CD4-positive, CD25-positive, alpha-beta regulatory T cell (primary cell): ENCODE measurements around the gene EFEMP2. TPM values are rescaled to one million over a fixed set of nuclear protein-coding genes. Genes with fewer than 3 reads are reported as not detected.
A peak's percentile ranks its signal among the peaks of the same experiment; 100 is the strongest.

ENCODE experiments used
- ATAC-seq, 2 donors: fragments of 150-1000 bp; cut with Tn5 transposase; one replicate each; pipeline ENCODE4 v1.10.0; 2021; ENCODE audit warnings: low read depth in 2 of 2, moderate number of reproducible peaks in 2 of 2, moderate library complexity in 1 of 2
- DNase-seq, 3 donors: peaks; one replicate each; pipeline versions ENCODE4 v3.0.0 to v3.0.0-alpha.2; 2012 to 2022; ENCODE audit warnings: mixed read lengths in 1 of 3
- H3K27ac ChIP-seq: one replicate; pipeline ENCODE4 v1.7.0; 2013; ENCODE audit warnings: mild to moderate bottlenecking, low read length; ENCODE audit not compliant: insufficient read depth, poor library complexity, severe bottlenecking
- H3K27me3 ChIP-seq: one replicate; pipeline ENCODE4 v1.7.0; 2013; ENCODE audit warnings: low read length; ENCODE audit not compliant: control insufficient read depth, insufficient read depth
- H3K36me3 ChIP-seq: one replicate; pipeline ENCODE4 v1.7.0; 2013; ENCODE audit warnings: mild to moderate bottlenecking, low read length, moderate library complexity; ENCODE audit not compliant: control insufficient read depth, insufficient read depth
- H3K4me1 ChIP-seq: 2 replicates; pipeline ENCODE4 v1.7.0; 2013; ENCODE audit warnings: mild to moderate bottlenecking, low read length; ENCODE audit not compliant: insufficient read depth, control insufficient read depth, poor library complexity, severe bottlenecking
- H3K4me3 ChIP-seq: one replicate; pipeline ENCODE4 v1.7.0; 2013; ENCODE audit warnings: low read depth, mild to moderate bottlenecking, low read length, moderate library complexity
- H3K9me3 ChIP-seq, 2 experiments: 1 replicate in 1 of 2; 2 replicates in 1 of 2; pipeline ENCODE4 v1.7.0; 2013; ENCODE audit warnings: low read length in 2 of 2, mild to moderate bottlenecking in 1 of 2, moderate library complexity in 1 of 2; ENCODE audit not compliant: control insufficient read depth in 2 of 2
- H3K27ac Mint-ChIP-seq, 3 donors: one replicate each; pipeline ENCODE4 v1.8.0; 2020 to 2022; ENCODE audit warnings: mild to moderate bottlenecking in 3 of 3, mixed read lengths in 3 of 3, moderate library complexity in 2 of 3
- H3K27me3 Mint-ChIP-seq: one replicate; pipeline ENCODE4 v1.8.0; 2022; ENCODE audit warnings: mild to moderate bottlenecking, mixed read lengths
- H3K36me3 Mint-ChIP-seq: one replicate; pipeline ENCODE4 v1.8.0; 2020; ENCODE audit warnings: mixed read lengths
- H3K4me1 Mint-ChIP-seq, 4 donors: one replicate each; pipeline ENCODE4 v1.8.0; 2020 to 2022; ENCODE audit warnings: mixed read lengths in 4 of 4, mild to moderate bottlenecking in 1 of 4
- H3K4me3 Mint-ChIP-seq, 4 donors: one replicate each; pipeline ENCODE4 v1.8.0; 2020 to 2022; ENCODE audit warnings: mild to moderate bottlenecking in 4 of 4, mixed read lengths in 4 of 4, moderate library complexity in 3 of 4
- H3K9me3 Mint-ChIP-seq, 7 donors: one replicate each; pipeline ENCODE4 v1.8.0; 2020 to 2022; ENCODE audit warnings: mixed read lengths in 7 of 7, mild to moderate bottlenecking in 3 of 7, moderate library complexity in 2 of 7
- polyA plus RNA-seq, 4 donors: library from polyadenylated mRNA; unstranded; fragments of 300-500 nt; fragmentation: Illumina TruSeq; gene quantifications; one replicate each; pipeline ENCODE4 v1.2.3, GENCODE V29; 2021
- total RNA-seq: library from RNA; stranded (reverse); gene quantifications from one replicate; pipeline ENCODE4 v1.2.3, GENCODE V29; 2022

The EFEMP2 gene
- total and polyA plus RNA-seq, 5 donors from 2014 or later = 0.21 to 5.8 (median 0.32) TPM

DNA sequence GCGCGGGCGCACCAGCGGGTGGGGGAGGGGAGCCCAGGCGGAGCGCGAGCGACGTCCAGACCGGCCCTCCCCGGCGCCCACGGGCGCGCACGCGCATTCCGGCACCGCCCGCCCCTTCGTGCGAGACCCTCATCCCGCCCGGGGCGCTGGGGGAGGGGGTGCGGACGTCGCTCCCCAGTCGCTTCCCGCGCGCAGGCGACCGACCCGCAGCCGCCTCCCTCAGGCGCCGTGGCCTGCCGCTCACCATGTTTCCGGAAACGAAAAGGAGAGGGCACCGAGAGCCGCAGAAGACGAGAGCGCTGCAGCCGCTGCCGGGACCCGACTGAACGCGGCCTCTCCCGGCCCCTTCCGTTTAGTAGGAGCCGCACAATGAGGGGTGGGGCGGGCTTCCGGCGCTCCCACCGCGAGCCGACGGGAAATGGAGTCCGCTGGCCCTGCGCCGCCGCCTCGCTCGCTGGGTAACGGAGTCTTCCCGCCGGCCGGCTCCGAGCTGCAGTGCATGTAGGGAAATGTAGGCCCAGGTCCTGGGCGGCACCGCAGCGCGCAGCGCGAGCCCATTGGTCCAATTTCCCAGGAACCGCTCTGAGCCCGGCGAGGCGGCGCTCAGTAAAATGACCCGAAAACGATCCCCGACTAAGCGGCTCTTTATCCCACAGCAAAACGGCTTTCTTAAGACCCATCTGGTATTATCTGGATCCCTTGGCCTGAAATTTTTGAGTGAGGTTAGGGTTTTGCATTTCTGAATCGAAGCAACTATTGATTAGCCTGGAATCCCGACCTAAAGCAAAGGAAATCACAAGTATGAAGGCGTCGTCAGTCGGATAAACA is 14.5 kb downstream of the EFEMP2 start, which contains the start of gene CFL1:
Gene CFL1 (minus strand): TSS at position 328 of the 828 bp plus-strand sequence. CDS start 81 bp downstream, at position 247.
- peaks cover 74% of the 10 kb centered on the region for H3K4me1 ChIP-seq
- ATAC-seq (peak; percentile 73 to 78), DNase-seq (peak; percentile 96 to 99 (median 97))
- no peaks in the 10 kb centered on the region for H3K9me3 ChIP-seq
- peaks cover 34% of the 10 kb centered on the region for H3K36me3 Mint-ChIP-seq
- H3K27ac Mint-ChIP-seq = peak within 1 kb of the TSS; percentile 86 to 98 (median 96)
- peaks cover 43% of the 10 kb centered on the region for H3K36me3 ChIP-seq
- peak within 1 kb of the TSS; percentile 95 for H3K4me3 ChIP-seq
- peak within 1 kb of the TSS; percentile 95 for H3K27ac ChIP-seq
- H3K4me1 Mint-ChIP-seq = peaks cover 3 to 67% (median 44%) of the 10 kb centered on the region in 4 donors
- peak within 1 kb of the TSS; percentile 94 to 99 (median 96) for H3K4me3 Mint-ChIP-seq
- peaks cover 0 to 2% (median 0%) of the 10 kb centered on the region in 7 donors for H3K9me3 Mint-ChIP-seq
- H3K27me3 Mint-ChIP-seq = peaks cover 7% of the 10 kb centered on the region
- H3K27me3 ChIP-seq = no peaks in the 10 kb centered on the region

DNA sequence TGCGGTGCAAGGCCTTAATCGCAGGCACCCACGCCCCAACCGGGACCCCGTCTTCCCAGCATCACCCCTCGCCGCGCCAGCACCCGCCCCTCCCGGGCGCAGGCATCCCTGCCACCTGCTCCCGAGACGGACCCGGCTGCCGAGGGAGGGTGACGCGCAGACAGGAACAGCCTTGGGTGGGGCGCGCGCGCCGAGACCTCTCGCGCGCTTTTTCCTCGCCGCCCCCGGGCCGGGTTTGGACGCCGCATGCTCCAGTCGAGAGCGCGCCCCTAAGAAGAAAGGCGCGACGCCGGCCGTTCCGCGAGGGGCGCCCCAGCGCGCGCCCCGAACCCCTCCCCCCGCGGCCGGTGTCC is 15.1 kb downstream of the EFEMP2 start:
- H3K36me3 Mint-ChIP-seq = peaks cover 31% of the 10 kb centered on the region
- peaks cover 3 to 64% (median 41%) of the 10 kb centered on the region in 4 donors for H3K4me1 Mint-ChIP-seq
- H3K27ac ChIP-seq = peak overlapping the region; percentile 95

DNA sequence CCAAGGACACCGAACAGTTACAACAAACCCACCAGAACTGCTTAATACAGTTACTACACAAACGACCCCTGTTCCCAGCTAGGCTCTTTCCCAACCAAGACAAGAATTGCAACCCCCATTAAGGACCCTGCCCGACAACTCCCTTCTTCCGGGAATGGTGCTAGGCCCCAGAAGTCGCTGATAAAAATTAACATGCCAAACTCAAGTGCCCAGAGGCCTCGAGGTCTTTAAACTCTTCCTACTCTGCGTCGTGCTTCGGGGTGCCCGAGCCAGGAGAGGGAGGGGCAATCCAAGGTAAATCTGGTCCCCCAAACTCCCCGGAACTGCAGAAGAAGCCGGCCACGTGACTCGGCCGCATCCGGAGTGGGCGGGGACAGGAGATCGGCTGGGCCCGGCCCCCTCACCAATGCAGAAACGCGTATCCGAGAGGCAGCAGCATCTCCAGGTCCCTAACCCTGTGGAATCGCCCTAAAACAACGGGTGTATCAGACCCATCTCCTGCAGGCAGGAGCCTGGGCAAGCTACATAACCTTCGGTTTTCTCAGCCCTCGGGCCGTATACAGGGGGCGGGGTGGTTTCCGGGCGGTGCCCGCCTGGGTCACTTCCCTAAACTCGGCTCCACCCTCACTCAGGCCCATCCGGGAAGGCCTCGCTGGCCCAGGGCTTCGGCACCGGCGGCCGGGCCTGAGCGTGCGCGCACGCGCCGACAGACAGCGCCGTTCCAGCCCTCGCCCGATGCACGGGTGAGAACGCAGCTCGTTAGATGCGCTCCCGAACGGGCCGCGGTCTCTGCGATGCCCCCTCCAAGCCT is 15.7 kb downstream of the EFEMP2 start:
- Mint-ChIP-seq H3K4me3 (peak overlapping the region; percentile 88 to 97 (median 94)), H3K27me3 (peaks cover 7% of the 10 kb centered on the region), H3K36me3 (peaks cover 34% of the 10 kb centered on the region), H3K27ac (peak overlapping the region; percentile 95 to 98 (median 95)), H3K4me1 (peaks cover 3 to 66% (median 40%) of the 10 kb centered on the region in 4 donors), H3K9me3 (peaks cover 0 to 2% (median 0%) of the 10 kb centered on the region in 7 donors)
- peak; percentile 5 to 20 for ATAC-seq
- Histone ChIP-seq H3K4me1 (peaks cover 68% of the 10 kb centered on the region), H3K27ac (peak overlapping the region; percentile 95), H3K9me3 (peaks cover 0 to under 1% of the 10 kb centered on the region in 2 experiments), H3K4me3 (peak overlapping the region; percentile 90), H3K27me3 (no peaks in the 10 kb centered on the region), H3K36me3 (peaks cover 44% of the 10 kb centered on the region)
- peak; percentile 81 to 93 (median 85) for DNase-seq

More for the DNA sequence above, 15.1 kb downstream of the EFEMP2 start:
- Mint-ChIP-seq H3K27ac (peak overlapping the region in 1 of 3 donors; percentile 9), H3K27me3 (peaks cover 7% of the 10 kb centered on the region), H3K9me3 (peaks cover 0 to 2% (median 0%) of the 10 kb centered on the region in 7 donors), H3K4me3 (peak overlapping the region; percentile 88 to 97 (median 94))
- Histone ChIP-seq H3K9me3 (no peaks in the 10 kb centered on the region), H3K4me1 (peaks cover 73% of the 10 kb centered on the region), H3K27me3 (no peaks in the 10 kb centered on the region), H3K36me3 (peaks cover 43% of the 10 kb centered on the region), H3K4me3 (peak overlapping the region; percentile 90)
- ATAC-seq (no peak), DNase-seq (peak; percentile 48 to 71 (median 70))

DNA sequence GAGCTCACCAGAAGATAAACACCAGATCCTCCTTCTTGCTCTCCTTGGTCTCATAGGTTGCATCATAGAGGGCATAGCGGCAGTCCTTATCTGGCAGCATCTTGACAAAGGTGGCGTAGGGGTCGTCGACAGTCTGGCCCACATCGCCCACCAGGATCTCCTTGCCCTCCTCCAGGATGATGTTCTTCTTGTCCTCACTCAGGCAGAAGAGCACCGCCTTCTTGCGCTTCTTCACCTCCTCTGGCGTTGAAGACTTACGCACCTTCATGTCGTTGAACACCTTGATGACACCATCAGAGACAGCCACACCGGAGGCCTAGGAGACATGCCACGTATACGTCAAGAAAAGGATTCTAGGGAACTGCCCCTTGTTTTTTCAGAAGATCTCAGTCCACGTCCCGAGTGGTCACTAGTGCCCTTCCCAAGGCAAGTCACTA is 16.7 kb downstream of the EFEMP2 start:
- no peak for DNase-seq
- peak overlapping the region; percentile 88 to 97 (median 94) for H3K4me3 Mint-ChIP-seq

GRCh38 chr11:65854852-65855837 is 17.5 kb downstream of the EFEMP2 start:
- Histone ChIP-seq H3K4me1 (peaks cover 54% of the 10 kb centered on the region), H3K27ac (no peak overlapping the region), H3K4me3 (no peak overlapping the region), H3K36me3 (peaks cover 53% of the 10 kb centered on the region), H3K27me3 (no peaks in the 10 kb centered on the region), H3K9me3 (peaks cover 6 to 9% of the 10 kb centered on the region in 2 experiments)
- ATAC-seq (no peak), DNase-seq (no peak)
- Mint-ChIP-seq H3K27me3 (peaks cover 7% of the 10 kb centered on the region), H3K4me1 (peaks cover 3 to 60% (median 35%) of the 10 kb centered on the region in 4 donors), H3K4me3 (peak overlapping the region; percentile 88 to 97 (median 92)), H3K36me3 (peaks cover 40% of the 10 kb centered on the region), H3K27ac (peak overlapping the region; percentile 25 to 95 (median 77)), H3K9me3 (peaks cover 0 to 2% (median 0%) of the 10 kb centered on the region in 7 donors)

More for the DNA sequence above, 16.7 kb downstream of the EFEMP2 start:
- no peak for ATAC-seq
- H3K27me3 Mint-ChIP-seq = peaks cover 7% of the 10 kb centered on the region
- peak overlapping the region; percentile 90 for H3K4me3 ChIP-seq
- no peaks in the 10 kb centered on the region for H3K27me3 ChIP-seq
- peaks cover 0 to 2% (median 0%) of the 10 kb centered on the region in 7 donors for H3K9me3 Mint-ChIP-seq
- peak overlapping the region; percentile 95 for H3K27ac ChIP-seq
- H3K36me3 Mint-ChIP-seq = peaks cover 40% of the 10 kb centered on the region
- H3K9me3 ChIP-seq = peaks cover 6 to 9% of the 10 kb centered on the region in 2 experiments
- H3K36me3 ChIP-seq = peaks cover 53% of the 10 kb centered on the region
- H3K27ac Mint-ChIP-seq = peak overlapping the region; percentile 95 to 98 (median 95)
- H3K4me1 Mint-ChIP-seq = peaks cover 3 to 62% (median 38%) of the 10 kb centered on the region in 4 donors
- peaks cover 58% of the 10 kb centered on the region for H3K4me1 ChIP-seq

GRCh38 chr11:65854161-65854592 is 18.4 kb downstream of the EFEMP2 start:
- ATAC-seq (no peak), DNase-seq (no peak)
- H3K27me3 Mint-ChIP-seq = peaks cover 7% of the 10 kb centered on the region
- peak overlapping the region in 1 of 3 donors; percentile 65 for H3K27ac Mint-ChIP-seq
- H3K9me3 Mint-ChIP-seq = peaks cover 0 to 2% (median 0%) of the 10 kb centered on the region in 7 donors
- peaks cover 3 to 53% (median 29%) of the 10 kb centered on the region in 4 donors for H3K4me1 Mint-ChIP-seq
- H3K4me3 Mint-ChIP-seq = peak overlapping the region; percentile 62 to 94 (median 84)
- H3K9me3 ChIP-seq = peaks cover 6 to 9% of the 10 kb centered on the region in 2 experiments
- H3K4me3 ChIP-seq = no peak overlapping the region
- peaks cover 53% of the 10 kb centered on the region for H3K36me3 ChIP-seq
- peaks cover 44% of the 10 kb centered on the region for H3K4me1 ChIP-seq
- peaks cover 40% of the 10 kb centered on the region for H3K36me3 Mint-ChIP-seq
- no peak overlapping the region for H3K27ac ChIP-seq
- H3K27me3 ChIP-seq = no peaks in the 10 kb centered on the region
